ENCODE results near the gene LIM2. TPM values are rescaled to one million over a fixed set of nuclear protein-coding genes. Genes with fewer than 3 reads are reported as not detected.

The LIM2 gene
- total and polyA plus RNA-seq, 5 donors: not detected

DNA sequence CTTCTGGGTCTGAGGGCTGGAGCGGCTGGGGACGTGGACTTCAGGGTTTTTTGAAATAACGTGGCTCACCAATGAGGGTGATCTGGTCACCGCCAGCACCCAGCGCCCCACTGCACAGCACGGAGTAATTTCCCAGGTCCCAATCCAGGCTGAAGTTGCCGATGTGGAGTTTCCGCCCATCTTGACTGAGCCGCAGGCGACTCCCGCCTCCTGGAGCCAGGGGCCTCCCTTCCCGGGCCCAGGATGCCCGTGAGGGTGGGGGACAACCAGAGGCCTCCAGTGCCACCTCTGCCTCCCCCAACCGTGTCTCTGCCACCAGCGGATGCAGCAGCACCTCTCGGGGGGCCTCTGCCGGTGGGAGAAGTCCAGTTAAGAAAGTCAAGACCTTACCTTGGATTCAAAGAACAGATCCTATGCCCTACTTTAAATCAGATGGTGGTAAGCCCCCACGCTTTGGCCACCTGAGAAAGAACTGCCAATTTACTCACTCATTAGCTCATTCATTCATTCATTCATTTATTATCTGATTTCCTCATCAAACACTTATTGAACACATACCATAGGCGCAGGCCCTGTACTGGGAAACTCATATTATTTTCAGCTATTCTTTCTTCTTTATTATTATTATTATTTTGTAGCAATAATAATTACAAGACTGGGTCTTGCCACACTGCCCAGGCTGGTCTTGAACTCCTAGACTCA is 49.8 kb downstream of the LIM2 start:
- intact Hi-C loops (cut with DNase I): loop anchor here in 1 of 4 donors (10.0 kb wide), 2 partner anchors 57 to 317 kb away; partner anchors contain the start of gene C19orf84
- H3K4me3 ChIP-seq (ENCODE audit: low read length): no peak overlapping the region
- no peaks in the 10 kb centered on the region for H3K4me1 ChIP-seq (ENCODE audit: control insufficient read depth, insufficient read depth, low read length)
- ATAC-seq: no peak
- peak in 1 of 3 donors; percentile 45 for DNase-seq
- no peak overlapping the region for H3K27ac ChIP-seq (ENCODE audit: low read length)
- 83% methylated on average over 19 of the region's 19 CpGs for WGBS
- H3K9me3 ChIP-seq (ENCODE audit: control insufficient read depth, low read length): no peaks in the 10 kb centered on the region
- no peaks in the 10 kb centered on the region for H3K27me3 ChIP-seq (ENCODE audit: control insufficient read depth, insufficient read depth)

DNA sequence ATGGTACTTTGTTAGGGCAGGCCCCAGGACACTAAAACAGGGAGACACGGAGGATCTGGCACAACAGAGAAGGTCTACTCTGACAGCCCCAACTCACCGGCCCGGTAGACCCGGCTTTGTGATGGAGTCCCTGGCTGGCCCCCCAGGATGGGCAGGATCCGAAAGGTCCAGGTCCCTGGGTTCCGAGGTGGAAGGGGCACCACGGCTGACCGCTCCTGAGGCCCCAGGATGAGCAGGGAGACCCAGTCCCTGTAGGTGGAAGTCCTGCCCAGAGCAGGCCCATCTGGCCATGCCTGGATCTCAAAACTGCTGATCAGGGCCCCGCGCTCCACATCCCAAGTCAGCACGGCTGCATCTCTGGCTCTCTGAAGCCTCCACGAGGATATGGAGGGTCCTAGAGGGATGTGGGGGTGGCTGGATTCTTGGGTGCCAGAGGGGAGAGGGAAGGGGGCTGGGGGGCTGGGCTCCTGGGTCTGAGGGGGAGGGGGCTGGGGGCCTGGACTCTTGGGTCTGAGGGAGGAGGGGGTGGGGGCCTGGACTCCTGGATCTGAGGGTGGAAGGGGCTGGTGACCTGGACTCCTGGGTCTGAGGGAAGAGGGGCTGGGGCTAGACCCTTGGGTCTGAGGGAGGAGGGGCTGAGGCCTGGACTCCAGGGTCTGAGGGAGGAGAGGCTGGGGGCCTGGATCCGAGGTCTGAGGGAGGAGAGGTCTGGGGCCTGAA is 50.5 kb downstream of the LIM2 start:
- Histone ChIP-seq H3K9me3 (ENCODE audit: control insufficient read depth, low read length) (no peaks in the 10 kb centered on the region), H3K27ac (ENCODE audit: low read length) (no peak overlapping the region), H3K27me3 (ENCODE audit: control insufficient read depth, insufficient read depth) (no peaks in the 10 kb centered on the region), H3K4me3 (ENCODE audit: low read length) (no peak overlapping the region), H3K4me1 (ENCODE audit: control insufficient read depth, insufficient read depth, low read length) (no peaks in the 10 kb centered on the region)
- ATAC-seq (no peak), DNase-seq (peak in 1 of 3 donors; percentile 46)
- WGBS: 95% methylated on average over 13 of the region's 13 CpGs
- intact Hi-C loops (cut with DNase I): loop anchor here in 1 of 4 donors (10.0 kb wide), 2 partner anchors 58 to 318 kb away; partner anchors contain the start of gene C19orf84

DNA sequence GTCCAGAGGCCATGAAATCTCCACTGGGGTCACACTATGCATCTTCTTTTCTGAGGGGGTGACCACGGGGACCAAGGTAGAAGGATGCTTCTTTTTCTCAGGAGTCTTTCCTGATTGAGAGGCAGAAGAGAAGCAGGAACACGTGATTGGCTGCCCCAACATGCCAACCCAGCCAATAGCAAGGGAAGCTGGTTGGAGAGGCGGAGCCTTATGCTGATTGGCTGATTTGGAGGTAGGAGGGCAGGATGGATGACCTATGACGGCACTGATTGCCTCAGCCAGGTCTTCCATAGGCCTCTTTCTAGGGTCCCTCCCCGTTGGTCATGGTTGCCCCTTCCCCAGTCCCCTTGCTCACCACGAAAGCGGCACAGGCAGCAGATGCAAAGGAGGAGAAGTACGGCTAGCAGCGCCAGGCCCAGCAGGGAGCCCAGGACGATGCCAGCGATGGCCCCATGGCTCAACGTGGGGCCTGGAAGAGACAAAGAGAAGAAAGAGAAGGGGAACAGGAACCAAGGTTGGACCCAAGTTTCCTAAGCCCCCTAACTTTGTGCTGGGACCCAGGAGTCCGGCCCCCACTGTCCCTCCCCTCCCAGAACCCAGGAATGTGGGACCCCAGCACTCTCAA is 53.8 kb downstream of the LIM2 start:
- 90% methylated on average over 13 of the region's 13 CpGs for WGBS
- H3K4me1 ChIP-seq (ENCODE audit: control insufficient read depth, insufficient read depth, low read length): no peaks in the 10 kb centered on the region
- H3K9me3 ChIP-seq (ENCODE audit: control insufficient read depth, low read length): no peaks in the 10 kb centered on the region
- no peak overlapping the region for H3K4me3 ChIP-seq (ENCODE audit: low read length)
- intact Hi-C loops (cut with DNase I): loop anchor here in 1 of 4 donors (10.0 kb wide), 2 partner anchors 61 to 321 kb away; partner anchors contain the start of gene C19orf84
- H3K27ac ChIP-seq (ENCODE audit: low read length): no peak overlapping the region
- no peak for ATAC-seq
- H3K27me3 ChIP-seq (ENCODE audit: control insufficient read depth, insufficient read depth): no peaks in the 10 kb centered on the region
- DNase-seq: peak in 1 of 3 donors; percentile 29

DNA sequence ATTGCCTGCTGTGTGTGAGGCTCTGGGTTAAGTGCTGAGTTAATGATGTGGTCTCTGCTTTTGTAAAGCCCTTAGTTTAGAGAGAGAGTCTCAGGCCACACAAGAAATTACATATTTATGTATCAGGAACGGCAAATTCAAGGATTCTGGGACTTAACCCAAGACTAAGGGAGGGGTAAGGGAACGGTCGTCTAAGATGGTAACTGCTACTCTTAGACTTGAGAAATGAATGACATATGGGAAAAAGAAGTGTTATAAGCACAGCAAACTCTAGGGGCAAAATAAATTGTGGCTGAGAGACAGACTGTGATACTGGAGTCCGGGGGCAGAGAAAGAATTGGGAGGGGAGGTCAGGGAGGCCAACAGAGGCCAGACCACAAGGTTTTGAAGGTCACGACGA is 56.1 kb downstream of the LIM2 start:
- Histone ChIP-seq H3K4me3 (ENCODE audit: low read length) (no peak overlapping the region), H3K9me3 (ENCODE audit: control insufficient read depth, low read length) (no peaks in the 10 kb centered on the region), H3K27ac (ENCODE audit: low read length) (no peak overlapping the region), H3K4me1 (ENCODE audit: control insufficient read depth, insufficient read depth, low read length) (no peaks in the 10 kb centered on the region), H3K27me3 (ENCODE audit: control insufficient read depth, insufficient read depth) (no peaks in the 10 kb centered on the region)
- intact Hi-C loops (cut with DNase I): loop anchor here in 1 of 4 donors (10.0 kb wide), 2 partner anchors 63 to 323 kb away; partner anchors contain the start of gene C19orf84
- WGBS: 91% methylated on average over 6 of the region's 6 CpGs
- DNase-seq (no peak), ATAC-seq (no peak)

DNA sequence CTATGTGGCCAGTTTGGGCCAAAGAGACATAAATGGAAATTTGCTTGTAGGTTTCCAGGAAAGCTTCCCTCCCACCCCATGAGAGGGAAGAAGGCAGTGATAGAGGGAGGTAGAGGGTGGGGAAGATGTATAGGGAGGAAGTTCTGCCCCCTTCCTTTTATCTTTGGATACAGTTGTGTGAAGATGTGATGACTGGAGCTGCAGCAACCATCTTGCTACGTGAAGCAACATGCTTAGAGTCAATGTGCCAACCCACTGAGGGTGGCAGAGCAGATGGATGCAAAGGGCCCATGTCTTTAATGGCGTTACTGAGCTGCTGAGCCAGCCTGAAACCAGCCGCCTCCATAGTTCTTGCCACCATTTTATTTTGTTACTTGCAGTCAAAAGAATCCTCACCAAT is 56.6 kb downstream of the LIM2 start:
- intact Hi-C loops (cut with DNase I): loop anchor here in 1 of 4 donors (10.0 kb wide), 2 partner anchors 64 to 324 kb away; partner anchors contain the start of gene C19orf84
- ATAC-seq (no peak), DNase-seq (no peak)
- Histone ChIP-seq H3K9me3 (ENCODE audit: control insufficient read depth, low read length) (no peaks in the 10 kb centered on the region), H3K27me3 (ENCODE audit: control insufficient read depth, insufficient read depth) (no peaks in the 10 kb centered on the region), H3K27ac (ENCODE audit: low read length) (no peak overlapping the region), H3K4me1 (ENCODE audit: control insufficient read depth, insufficient read depth, low read length) (no peaks in the 10 kb centered on the region), H3K4me3 (ENCODE audit: low read length) (no peak overlapping the region)
- WGBS: 74% methylated on average over 3 of the region's 3 CpGs

DNA sequence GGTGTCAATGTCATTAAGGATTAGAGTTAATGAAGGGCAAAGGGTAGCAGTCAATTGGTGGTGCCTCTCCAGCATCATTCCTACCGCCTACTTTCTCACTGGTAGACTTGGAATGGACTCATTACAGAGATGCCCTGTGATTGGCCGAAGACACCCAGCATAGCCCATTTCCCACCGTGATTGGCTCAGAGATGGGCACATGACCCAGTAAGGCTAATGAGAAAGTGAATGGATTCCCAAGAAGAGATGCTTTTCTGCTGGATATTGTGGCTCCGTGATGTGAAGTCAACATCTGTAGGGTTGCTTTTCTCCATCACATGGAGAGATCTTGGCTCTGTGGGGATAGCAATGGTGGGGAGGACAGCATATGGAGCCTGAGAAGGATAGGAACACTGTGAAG is 57.4 kb downstream of the LIM2 start:
- no peak overlapping the region for H3K4me3 ChIP-seq (ENCODE audit: low read length)
- no peaks in the 10 kb centered on the region for H3K9me3 ChIP-seq (ENCODE audit: control insufficient read depth, low read length)
- 95% methylated on average over 4 of the region's 4 CpGs for WGBS
- ATAC-seq (no peak), DNase-seq (no peak)
- no peak overlapping the region for H3K27ac ChIP-seq (ENCODE audit: low read length)
- no peaks in the 10 kb centered on the region for H3K4me1 ChIP-seq (ENCODE audit: control insufficient read depth, insufficient read depth, low read length)
- H3K27me3 ChIP-seq (ENCODE audit: control insufficient read depth, insufficient read depth): no peaks in the 10 kb centered on the region
- intact Hi-C loops (cut with DNase I): loop anchor here in 1 of 4 donors (10.0 kb wide), 2 partner anchors 64 to 324 kb away; partner anchors contain the start of gene C19orf84

Other genes starting within 250 kb of the LIM2 start
- 1 to 10 TPM; 1.3 to 2.4 (median 2.0) TPM for gene SIGLEC7, start 245.7 kb downstream of the LIM2 start, total RNA-seq
- gene SIGLEC7, start 245.7 kb downstream of the LIM2 start, polyA plus RNA-seq: 0.59 TPM
- gene CD33, start 162.9 kb downstream of the LIM2 start, total RNA-seq: 1 to 10 TPM; 2.3 to 6.0 (median 4.1) TPM
- 2.4 TPM for gene CD33, start 162.9 kb downstream of the LIM2 start, polyA plus RNA-seq
- gene SIGLECL1, start 136.9 kb downstream of the LIM2 start, total RNA-seq: not detected
- gene SIGLECL1, start 136.9 kb downstream of the LIM2 start, polyA plus RNA-seq: not detected
- under 1 TPM in 1 of 4 donors, not detected in 3; 0.31 TPM for gene IGLON5, start 76.3 kb downstream of the LIM2 start, total RNA-seq
- gene IGLON5, start 76.3 kb downstream of the LIM2 start, polyA plus RNA-seq: 0.07 TPM
- 1 to 10 TPM in 3 of 4 donors, under 1 TPM in 1; 0.85 to 2.2 (median 1.6) TPM for gene VSIG10L, start 45.8 kb downstream of the LIM2 start, total RNA-seq
- 2.0 TPM for gene VSIG10L, start 45.8 kb downstream of the LIM2 start, polyA plus RNA-seq
- gene ETFB, start 21.6 kb downstream of the LIM2 start, total RNA-seq: 100 to 1,000 TPM; 240 to 296 (median 258) TPM
- gene ETFB, start 21.6 kb downstream of the LIM2 start, polyA plus RNA-seq: 452 TPM
- 1 to 10 TPM; 1.1 to 2.5 (median 2.2) TPM for gene CLDND2, start 19.0 kb downstream of the LIM2 start, total RNA-seq
- 0.45 TPM for gene CLDND2, start 19.0 kb downstream of the LIM2 start, polyA plus RNA-seq
- 1 to 10 TPM in 3 of 4 donors, under 1 TPM in 1; 0.89 to 3.1 (median 1.7) TPM for gene NKG7, start 15.3 kb downstream of the LIM2 start, total RNA-seq
- 1.7 TPM for gene NKG7, start 15.3 kb downstream of the LIM2 start, polyA plus RNA-seq
- not detected for gene C19orf84, start 2.6 kb upstream of the LIM2 start, total RNA-seq
- not detected for gene C19orf84, start 2.6 kb upstream of the LIM2 start, polyA plus RNA-seq
- gene SIGLEC10, start 29.7 kb upstream of the LIM2 start, total RNA-seq: 1 to 10 TPM in 3 of 4 donors, under 1 TPM in 1; 0.62 to 6.5 (median 2.7) TPM
- 0.77 TPM for gene SIGLEC10, start 29.7 kb upstream of the LIM2 start, polyA plus RNA-seq
- not detected for gene SIGLEC8, start 70.5 kb upstream of the LIM2 start, total RNA-seq
- gene SIGLEC8, start 70.5 kb upstream of the LIM2 start, polyA plus RNA-seq: not detected
- gene CEACAM18, start 90.6 kb upstream of the LIM2 start, total RNA-seq: not detected
- gene CEACAM18, start 90.6 kb upstream of the LIM2 start, polyA plus RNA-seq: not detected
- under 1 TPM in 1 of 4 donors, not detected in 3; 0.36 TPM for gene SIGLEC12, start 113.8 kb upstream of the LIM2 start, total RNA-seq
- 0.05 TPM for gene SIGLEC12, start 113.8 kb upstream of the LIM2 start, polyA plus RNA-seq
- under 1 TPM in 3 of 4 donors, not detected in 1; 0.25 to 0.37 (median 0.35) TPM for gene SIGLEC6, start 143.7 kb upstream of the LIM2 start, total RNA-seq
- gene SIGLEC6, start 143.7 kb upstream of the LIM2 start, polyA plus RNA-seq: not detected
- 10 to 100 TPM in 2 of 4 donors, 1 to 10 TPM in 2; 8.7 to 12.4 (median 10.1) TPM for gene ZNF175, start 183.3 kb upstream of the LIM2 start, total RNA-seq
- gene ZNF175, start 183.3 kb upstream of the LIM2 start, polyA plus RNA-seq: 3.3 TPM
- 1 to 10 TPM in 1 of 4 donors, under 1 TPM in 2, not detected in 1; 0.20 to 1.2 (median 0.88) TPM for gene SIGLEC5, start 242.4 kb upstream of the LIM2 start, total RNA-seq
- not detected for gene SIGLEC5, start 242.4 kb upstream of the LIM2 start, polyA plus RNA-seq

Measured in right cardiac atrium (tissue), 5 donors.